A673 (cell line): ENCODE data around the gene EEF1AKMT3. TPM values are rescaled to one million over a fixed set of nuclear protein-coding genes. Genes with fewer than 3 reads are reported as not detected.

Experiments
- BruUV-seq: library from RNA; stranded (reverse); fragments of 400-500 nt; replicated peaks from 2 replicates; lab custom pipeline; 2021; lab: Mats Ljungman, UMichigan
- CTCF ChIA-PET: fragments of 300-600 bp; sonication (Branson Sonifier 250); formaldehyde crosslinking; loops from one replicate; lab custom pipeline; 2022; ENCODE audit warnings: antibody characterized with exemption; lab: Charles Lee
- POLR2A ChIA-PET: fragments of 300-600 bp; sonication (Branson Sonifier 250); formaldehyde crosslinking; loops from one replicate; lab custom pipeline; 2022; ENCODE audit warnings: antibody characterized with exemption; ENCODE audit not compliant: low non-redundant PET; lab: Charles Lee
- DNase-seq: peaks from one replicate; pipeline ENCODE4 v3.0.0-alpha.2; 2015; ENCODE audit warnings: low spot score
- H3K27ac ChIP-seq: fragments of 200-600 bp; sonication (generic); 2 replicates; pipeline ENCODE4 v1.5.1; 2016; ENCODE audit warnings: mixed run types, low read depth, mild to moderate bottlenecking, mixed read lengths, antibody characterized with exemption, low read length; ENCODE audit not compliant: poor library complexity, severe bottlenecking
- H3K27me3 ChIP-seq: fragments of 200-600 bp; sonication (generic); replicated peaks from 2 replicates; pipeline ENCODE4 v1.6.1; 2017; ENCODE audit warnings: mixed run types, low read depth, mild to moderate bottlenecking, mixed read lengths, antibody characterized with exemption, low read length; ENCODE audit not compliant: insufficient read depth, poor library complexity
- H3K36me3 ChIP-seq: fragments of 200-600 bp; sonication (generic); 2 replicates; pipeline ENCODE4 v1.6.1; 2016; ENCODE audit warnings: mixed run types, mild to moderate bottlenecking, mixed read lengths, antibody characterized with exemption, low read length; ENCODE audit not compliant: insufficient read depth, poor library complexity, severe bottlenecking
- H3K4me1 ChIP-seq: fragments of 200-600 bp; sonication (generic); 2 replicates; pipeline ENCODE4 v1.6.1; 2017; ENCODE audit warnings: mixed run types, mild to moderate bottlenecking, mixed read lengths, antibody characterized with exemption, low read length; ENCODE audit not compliant: insufficient read depth, poor library complexity, severe bottlenecking
- H3K4me3 ChIP-seq: fragments of 200-600 bp; sonication (generic); 2 replicates; pipeline ENCODE4 v1.5.1; 2016; ENCODE audit warnings: low read depth, mixed run types, mild to moderate bottlenecking, mixed read lengths, low read length; ENCODE audit not compliant: poor library complexity, severe bottlenecking
- H3K9me3 ChIP-seq: fragments of 200-600 bp; sonication (generic); 2 replicates; pipeline ENCODE4 v1.6.1; 2016; ENCODE audit warnings: mixed run types, low read depth, mild to moderate bottlenecking, mixed read lengths, antibody characterized with exemption, low read length; ENCODE audit not compliant: poor library complexity, severe bottlenecking
- CTCF ChIP-seq: fragments of 300-800, 200-600 bp; sonication (generic); conservative IDR thresholded peaks from 2 replicates; pipeline ENCODE4 v1.5.1; 2017; ENCODE audit warnings: low read depth, mild to moderate bottlenecking, antibody characterized with exemption, low read length, moderate library complexity, mixed read lengths
- EZH2 ChIP-seq: fragments of 200-600 bp; sonication (generic); IDR thresholded peaks from 2 replicates; pipeline ENCODE4 v1.6.1; 2017; ENCODE audit warnings: borderline replicate concordance, low read depth, mild to moderate bottlenecking, mixed read lengths, antibody characterized with exemption, low read length; ENCODE audit not compliant: poor library complexity, severe bottlenecking
- intact Hi-C: fragments of 100-400 bp; cut with micrococcal nuclease; formaldehyde crosslinking; loops from one replicate; pipeline ENCODE4 v1.10.0; 2022; ENCODE audit not compliant: unreplicated experiment
- total RNA-seq: library from RNA; stranded (reverse); gene quantifications from 2 replicates; pipeline ENCODE4 v1.2.3, GENCODE V29; 2021

Gene EEF1AKMT3
- total RNA-seq, 1 experiment from 2014 or later: 5.3 TPM

- intact Hi-C loops: no loop called here
- TF ChIP-seq EZH2: no peak
- TF ChIP-seq CTCF: no peak
- ChIA-PET CTCF (no interaction called here), POLR2A (no interaction called here)
- Histone ChIP-seq H3K4me1 (peaks cover 31% of the 10 kb centered on the region), H3K4me3 (peak overlapping the region; percentile 87), H3K27me3 (no peaks in the 10 kb centered on the region), H3K9me3 (no peaks in the 10 kb centered on the region), H3K36me3 (peaks cover 41% of the 10 kb centered on the region), H3K27ac (peak overlapping the region; percentile 93)
- no peak for DNase-seq
- BruUV-seq: no TSS peak
Measured at GRCh38 chr12:57751432-57751787, 21.0 kb upstream of the EEF1AKMT3 start.

- no peaks in the 10 kb centered on the region for H3K27me3 ChIP-seq
- TF ChIP-seq CTCF: no peak
- TF ChIP-seq EZH2: no peak
- H3K27ac ChIP-seq: peak within 1 kb of the TSS; percentile 93
- DNase-seq: peak; percentile 100
- no peaks in the 10 kb centered on the region for H3K9me3 ChIP-seq
- CTCF ChIA-PET: interaction anchor here (0.6 kb wide), 1 partner anchor 55 kb away, joined by 3 read pairs; no protein-coding TSS in a partner anchor
- H3K36me3 ChIP-seq: peaks cover 35% of the 10 kb centered on the region
- intact Hi-C loops: no loop called here
- peak within 1 kb of the TSS; percentile 87 for H3K4me3 ChIP-seq
- H3K4me1 ChIP-seq: peaks cover 33% of the 10 kb centered on the region
- TSS peak; percentile 75 for BruUV-seq
- POLR2A ChIA-PET: no interaction called here
Measured at GRCh38 chr12:57751788-57752667, 20.4 kb upstream of the EEF1AKMT3 start, which contains the start of gene CDK4. CDK4 (minus strand) TSS chr12:57752310; CDS start chr12:57751717, 593 bp downstream.

DNA sequence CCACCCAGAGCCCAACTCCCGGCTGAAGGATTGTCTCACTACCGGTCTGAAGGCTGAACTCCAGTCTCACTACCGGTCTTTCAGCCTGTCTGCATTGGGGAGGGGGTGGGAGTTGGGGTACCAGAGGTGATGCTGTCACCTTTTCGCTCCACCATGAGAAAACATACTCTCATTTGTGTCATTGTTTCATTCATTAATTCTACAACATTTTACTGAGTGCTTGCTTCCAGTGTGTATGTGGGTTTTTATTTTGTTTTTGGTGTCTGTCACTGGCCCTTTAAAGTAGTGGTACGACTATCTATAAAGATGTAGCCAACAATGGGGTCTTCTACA lies 19.8 kb upstream of the EEF1AKMT3 start:
- POLR2A ChIA-PET: no interaction called here
- CTCF ChIA-PET: no interaction called here
- no peak for TF ChIP-seq EZH2
- no peak for TF ChIP-seq CTCF
- Histone ChIP-seq H3K27ac (peak overlapping the region; percentile 12), H3K27me3 (no peaks in the 10 kb centered on the region), H3K9me3 (no peaks in the 10 kb centered on the region), H3K4me3 (peak overlapping the region; percentile 87), H3K36me3 (peaks cover 29% of the 10 kb centered on the region), H3K4me1 (peaks cover 33% of the 10 kb centered on the region)
- intact Hi-C loops: no loop called here
- no TSS peak for BruUV-seq
- no peak for DNase-seq
